Measurements from ENCODE around the gene STPG2. TPM values are rescaled to one million over a fixed set of nuclear protein-coding genes. Genes with fewer than 3 reads are reported as not detected.

STPG2 gene
- total and polyA plus RNA-seq, 4 donors: 0.05 to 0.67 (median 0.28) TPM; not detected in 1

DNA sequence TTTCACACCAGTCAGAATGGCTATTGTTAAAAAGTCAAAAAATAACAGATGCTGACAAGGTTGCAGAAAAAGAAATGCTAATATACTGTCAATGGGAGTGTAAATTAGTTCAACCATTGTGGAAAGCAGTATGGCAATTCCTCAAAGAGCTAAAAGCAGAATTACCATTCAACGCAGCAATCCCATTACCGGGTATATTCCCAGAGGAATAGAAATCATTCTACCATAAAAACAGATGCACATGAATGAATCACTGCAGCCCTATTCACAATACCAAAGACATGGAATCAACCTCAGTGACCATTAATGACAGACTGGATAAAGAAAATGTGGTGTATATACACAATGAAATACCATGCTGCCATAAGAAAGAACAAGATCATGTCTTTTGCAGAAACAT, 243.0 kb downstream of the STPG2 start:
- TF ChIP-seq ZBTB33 (IDR thresholded peaks at IDR 0.05) (no peak), GABPA (IDR thresholded peaks at IDR 0.05 in 1 of 2, conservative IDR thresholded peaks at IDR 0.05 in 1 of 2) (no peak), YY1 (IDR thresholded peaks at IDR 0.05) (no peak), FOXA1 (IDR thresholded peaks at IDR 0.05) (no peak), FOXA2 (IDR thresholded peaks at IDR 0.05) (no peak)
- TF ChIP-seq, protein P1, sequence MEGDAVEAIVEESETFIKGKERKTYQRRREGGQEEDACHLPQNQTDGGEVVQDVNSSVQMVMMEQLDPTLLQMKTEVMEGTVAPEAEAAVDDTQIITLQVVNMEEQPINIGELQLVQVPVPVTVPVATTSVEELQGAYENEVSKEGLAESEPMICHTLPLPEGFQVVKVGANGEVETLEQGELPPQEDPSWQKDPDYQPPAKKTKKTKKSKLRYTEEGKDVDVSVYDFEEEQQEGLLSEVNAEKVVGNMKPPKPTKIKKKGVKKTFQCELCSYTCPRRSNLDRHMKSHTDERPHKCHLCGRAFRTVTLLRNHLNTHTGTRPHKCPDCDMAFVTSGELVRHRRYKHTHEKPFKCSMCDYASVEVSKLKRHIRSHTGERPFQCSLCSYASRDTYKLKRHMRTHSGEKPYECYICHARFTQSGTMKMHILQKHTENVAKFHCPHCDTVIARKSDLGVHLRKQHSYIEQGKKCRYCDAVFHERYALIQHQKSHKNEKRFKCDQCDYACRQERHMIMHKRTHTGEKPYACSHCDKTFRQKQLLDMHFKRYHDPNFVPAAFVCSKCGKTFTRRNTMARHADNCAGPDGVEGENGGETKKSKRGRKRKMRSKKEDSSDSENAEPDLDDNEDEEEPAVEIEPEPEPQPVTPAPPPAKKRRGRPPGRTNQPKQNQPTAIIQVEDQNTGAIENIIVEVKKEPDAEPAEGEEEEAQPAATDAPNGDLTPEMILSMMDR (IDR thresholded peaks at IDR 0.05; ENCODE audit: low read depth, low read length, missing input control): no peak
- Histone ChIP-seq H3K27me3 (ENCODE audit: control insufficient read depth in 4 of 4, insufficient read depth in 4 of 4, low read length in 3 of 4) (no peaks in the 10 kb centered on the region), H3K4me1 (ENCODE audit: control insufficient read depth in 4 of 4, insufficient read depth in 4 of 4, low read length in 3 of 4) (no peaks in the 10 kb centered on the region), H3K4me3 (ENCODE audit: low read depth in 1 of 3, low read length in 3 of 3) (no peak overlapping the region), H3K9me3 (ENCODE audit: control insufficient read depth in 4 of 4, low read length in 3 of 4) (no peaks in the 10 kb centered on the region), H3K27ac (ENCODE audit: low read depth in 1 of 2, low read length in 2 of 2) (no peak overlapping the region), H3K36me3 (ENCODE audit: control insufficient read depth in 4 of 4, insufficient read depth in 3 of 4, low read depth in 1 of 4, low read length in 3 of 4) (no peaks in the 10 kb centered on the region), H3K9ac (ENCODE audit: low read depth in 1 of 2, low read length in 2 of 2) (no peak overlapping the region)
- 88% methylated on average over 2 of the region's 2 CpGs for WGBS
- DNase-seq (ENCODE audit: low spot score): no peak

GRCh38 chr4:97892592-97893266, 250.5 kb downstream of the STPG2 start:
- TF ChIP-seq ATF3 (IDR thresholded peaks at IDR 0.05): no peak
- no peaks in the 10 kb centered on the region for H3K4me1 ChIP-seq (ENCODE audit: control insufficient read depth in 4 of 4, insufficient read depth in 4 of 4, low read length in 3 of 4)
- no peaks in the 10 kb centered on the region for H3K9me3 ChIP-seq (ENCODE audit: control insufficient read depth in 4 of 4, low read length in 3 of 4)
- H3K36me3 ChIP-seq (ENCODE audit: control insufficient read depth in 4 of 4, insufficient read depth in 3 of 4, low read depth in 1 of 4, low read length in 3 of 4): no peaks in the 10 kb centered on the region
- H3K27ac ChIP-seq (ENCODE audit: low read depth in 1 of 2, low read length in 2 of 2): no peak overlapping the region
- no peak for DNase-seq (ENCODE audit: low spot score)
- no peak overlapping the region for H3K9ac ChIP-seq (ENCODE audit: low read depth in 1 of 2, low read length in 2 of 2)
- no peak overlapping the region for H3K4me3 ChIP-seq (ENCODE audit: low read depth in 1 of 3, low read length in 3 of 3)
- WGBS: 85% methylated on average over 1 of the region's 1 CpG
- H3K27me3 ChIP-seq (ENCODE audit: control insufficient read depth in 4 of 4, insufficient read depth in 4 of 4, low read length in 3 of 4): no peaks in the 10 kb centered on the region

GRCh38 chr4:97879942-97880341, 263.3 kb downstream of the STPG2 start:
- Histone ChIP-seq H3K9me3 (ENCODE audit: control insufficient read depth in 4 of 4, low read length in 3 of 4) (no peaks in the 10 kb centered on the region), H3K4me1 (ENCODE audit: control insufficient read depth in 4 of 4, insufficient read depth in 4 of 4, low read length in 3 of 4) (no peaks in the 10 kb centered on the region), H3K4me3 (ENCODE audit: low read depth in 1 of 3, low read length in 3 of 3) (no peak overlapping the region), H3K9ac (ENCODE audit: low read depth in 1 of 2, low read length in 2 of 2) (no peak overlapping the region), H3K27ac (ENCODE audit: low read depth in 1 of 2, low read length in 2 of 2) (no peak overlapping the region), H3K36me3 (ENCODE audit: control insufficient read depth in 4 of 4, insufficient read depth in 3 of 4, low read depth in 1 of 4, low read length in 3 of 4) (no peaks in the 10 kb centered on the region), H3K27me3 (ENCODE audit: control insufficient read depth in 4 of 4, insufficient read depth in 4 of 4, low read length in 3 of 4) (no peaks in the 10 kb centered on the region)
- WGBS: 87% methylated on average over 2 of the region's 2 CpGs
- no peak for DNase-seq (ENCODE audit: low spot score)
- TF ChIP-seq ATF3 (IDR thresholded peaks at IDR 0.05) (no peak), TAF1 (conservative IDR thresholded peaks at IDR 0.05) (no peak), ZBTB33 (IDR thresholded peaks at IDR 0.05) (no peak), NR2F2 (IDR thresholded peaks at IDR 0.05) (no peak), HNF4G (IDR thresholded peaks at IDR 0.05) (no peak), SP1 (IDR thresholded peaks at IDR 0.05) (no peak), HNF4A (conservative IDR thresholded peaks at IDR 0.05) (no peak), FOXA2 (IDR thresholded peaks at IDR 0.05) (no peak), JUND (IDR thresholded peaks at IDR 0.05) (no peak), RXRA (IDR thresholded peaks at IDR 0.05) (no peak), YY1 (IDR thresholded peaks at IDR 0.05) (no peak), RAD21 (IDR thresholded peaks at IDR 0.05) (no peak), FOXA1 (IDR thresholded peaks at IDR 0.05) (no peak), EGR1 (IDR thresholded peaks at IDR 0.05; ENCODE audit: low read depth in 2 of 2) (no peak)
- TF ChIP-seq, protein P1 (IDR thresholded peaks at IDR 0.05; ENCODE audit: low read depth, low read length, missing input control): no peak
- TF ChIP-seq, protein P2, sequence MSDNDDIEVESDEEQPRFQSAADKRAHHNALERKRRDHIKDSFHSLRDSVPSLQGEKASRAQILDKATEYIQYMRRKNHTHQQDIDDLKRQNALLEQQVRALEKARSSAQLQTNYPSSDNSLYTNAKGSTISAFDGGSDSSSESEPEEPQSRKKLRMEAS (IDR thresholded peaks at IDR 0.05): no peak

All from liver (tissue), 9 donors.